PC-3 (cell line): ENCODE measurements around the gene TMEM200C. TPM values are rescaled to one million over a fixed set of nuclear protein-coding genes. Genes with fewer than 3 reads are reported as not detected.

Source experiments
- ATAC-seq: fragments of 200-7000 bp; cut with Tn5 transposase; 2 replicates; pipeline ENCODE4 v1.9.1; 2020; ENCODE audit warnings: mild to moderate bottlenecking, moderate library complexity
- BruUV-seq: library from RNA; stranded (reverse); fragments of 400-500 nt; replicated peaks from 2 replicates; lab custom pipeline; 2021; lab: Mats Ljungman, UMichigan
- CTCF ChIA-PET: fragments of 300-600 bp; sonication (Branson Sonifier 250); formaldehyde crosslinking; loops from one replicate; lab custom pipeline; 2022; ENCODE audit warnings: antibody characterized with exemption; lab: Charles Lee
- POLR2A ChIA-PET: fragments of 300-600 bp; sonication (Branson Sonifier 250); formaldehyde crosslinking; loops from one replicate; lab custom pipeline; 2022; ENCODE audit warnings: antibody characterized with exemption; ENCODE audit not compliant: unreplicated experiment; lab: Charles Lee
- DNase-seq: peaks from one replicate; pipeline ENCODE4 v3.0.0-alpha.2; 2015
- H2AFZ ChIP-seq: fragments of 300-600 bp; sonication (generic); 2 replicates; pipeline ENCODE4 v1.6.0; 2016; ENCODE audit warnings: antibody characterized with exemption, low read length
- H3F3A ChIP-seq: fragments of 300-600 bp; sonication (generic); one replicate; pipeline ENCODE4 v1.6.0; 2017; ENCODE audit warnings: antibody characterized with exemption, low read length, control low read depth, mild to moderate bottlenecking; ENCODE audit not compliant: unreplicated experiment
- H3K27ac ChIP-seq: fragments of 300-600 bp; sonication (generic); 2 replicates; pipeline ENCODE4 v1.5.1; 2016; ENCODE audit warnings: mild to moderate bottlenecking, low read length
- H3K27me3 ChIP-seq: fragments of 300-600 bp; sonication (generic); 2 replicates; pipeline ENCODE4 v1.6.1; 2016; ENCODE audit warnings: low read length, mixed read lengths
- H3K36me3 ChIP-seq: fragments of 300-600 bp; sonication (generic); 2 replicates; pipeline ENCODE4 v1.6.1; 2016; ENCODE audit warnings: low read depth, mixed run types, low read length, mixed read lengths
- H3K4me1 ChIP-seq: fragments of 300-600 bp; sonication (generic); 2 replicates; pipeline ENCODE4 v1.5.1; 2016; ENCODE audit warnings: low read length; ENCODE audit not compliant: insufficient read depth
- H3K4me2 ChIP-seq: fragments of 300-600 bp; sonication (generic); 2 replicates; pipeline ENCODE4 v1.6.0; 2016; ENCODE audit warnings: low read length
- H3K4me3 ChIP-seq: fragments of 300-600 bp; sonication (generic); 2 replicates; pipeline ENCODE4 v1.5.1; 2016; ENCODE audit warnings: mild to moderate bottlenecking, low read length, mixed read lengths
- H3K79me2 ChIP-seq: fragments of 300-600 bp; sonication (generic); 2 replicates; pipeline ENCODE4 v1.6.1; 2017; ENCODE audit warnings: low read length, mixed read lengths
- H3K9ac ChIP-seq: fragments of 300-600 bp; sonication (generic); 2 replicates; pipeline ENCODE4 v1.6.0; 2016; ENCODE audit warnings: mild to moderate bottlenecking, low read length
- H3K9me2 ChIP-seq: fragments of 300-600 bp; sonication (generic); replicated peaks from 2 replicates; pipeline ENCODE4 v1.6.1; 2016; ENCODE audit warnings: mixed run types, low read length, mixed read lengths
- H3K9me3 ChIP-seq: fragments of 300-600 bp; sonication (generic); 2 replicates; pipeline ENCODE4 v1.6.1; 2016; ENCODE audit warnings: low read length, mixed read lengths
- H4K20me1 ChIP-seq: fragments of 300-600 bp; sonication (generic); 2 replicates; pipeline ENCODE4 v1.6.1; 2016; ENCODE audit warnings: low read length, mixed read lengths
- CTCF ChIP-seq: fragments of 300-600 bp; sonication (generic); conservative IDR thresholded peaks from 2 replicates; pipeline ENCODE4 v1.5.1; 2017; ENCODE audit warnings: antibody characterized with exemption, low read depth, mild to moderate bottlenecking, low read length
- EZH2 ChIP-seq: fragments of 300-600 bp; sonication (generic); IDR thresholded peaks from one replicate; pipeline ENCODE4 v1.6.1; 2017; ENCODE audit warnings: antibody characterized with exemption, mild to moderate bottlenecking, low read length; ENCODE audit not compliant: unreplicated experiment
- EZH2phosphoT487 ChIP-seq: fragments of 300-600 bp; sonication (generic); IDR thresholded peaks from 2 replicates; pipeline ENCODE4 v1.6.1; 2018; ENCODE audit warnings: mild to moderate bottlenecking, antibody characterized with exemption, low read length, borderline replicate concordance
- intact Hi-C: fragments of 100-400 bp; cut with micrococcal nuclease; formaldehyde crosslinking; loops from 2 replicates; pipeline ENCODE4 v1.9.0; 2023
- total RNA-seq: library from RNA; depleted of rRNA; stranded (reverse); fragments of >200 nt; gene quantifications from 2 replicates; pipeline ENCODE4 v1.2.3, GENCODE V29; 2014

Gene TMEM200C
- total RNA-seq, 1 experiment from 2014 or later = 6.5 TPM

DNA sequence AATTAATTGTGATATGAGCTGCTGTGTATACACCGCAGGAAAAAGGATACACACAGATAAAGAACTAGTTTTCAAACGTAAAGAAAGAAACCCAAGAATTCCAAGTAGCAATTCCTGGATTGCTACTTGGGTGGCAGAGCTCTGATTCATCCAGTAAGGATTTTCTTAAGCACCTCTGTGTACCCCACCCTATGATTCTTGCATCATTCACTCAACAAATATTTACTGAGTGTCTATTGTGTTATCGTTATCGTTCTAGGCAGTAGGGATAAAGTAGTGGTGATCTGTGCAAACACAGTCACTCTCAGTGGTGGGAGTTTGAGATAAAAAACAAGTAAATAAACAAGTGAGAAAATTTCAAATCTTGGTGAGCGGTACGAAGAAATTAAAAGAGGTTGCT lies 4.9 kb upstream of the TMEM200C start:
- Histone ChIP-seq H3K36me3 (no peaks in the 10 kb centered on the region), H3K27ac (peak overlapping the region; percentile 65), H3K9ac (no peak overlapping the region), H3K9me3 (no peaks in the 10 kb centered on the region), H2AFZ (no peak overlapping the region), H3K9me2 (no peaks in the 10 kb centered on the region), H3K4me2 (peak overlapping the region; percentile 70), H3K79me2 (no peaks in the 10 kb centered on the region), H3K27me3 (peaks cover 18% of the 10 kb centered on the region), H3K4me1 (peaks cover 19% of the 10 kb centered on the region), H3F3A (no peaks in the 10 kb centered on the region), H4K20me1 (no peaks in the 10 kb centered on the region), H3K4me3 (peak overlapping the region; percentile 33; the same call in 1 of the 2 replicates)
- BruUV-seq = no TSS peak
- intact Hi-C loops = loop anchor here (2.0 to 5.0 kb wide), 2 partner anchors 75 to 157 kb away; no protein-coding TSS in a partner anchor
- DNase-seq (peak; percentile 94), ATAC-seq (peak; percentile 82)
- TF ChIP-seq CTCF (no peak), EZH2phosphoT487 (no peak), EZH2 (no peak)
- POLR2A ChIA-PET = no interaction called here
- CTCF ChIA-PET = interaction anchor here (0.8 kb wide), 1 partner anchor 10 kb away, joined by 3 read pairs; no protein-coding TSS in a partner anchor

DNA sequence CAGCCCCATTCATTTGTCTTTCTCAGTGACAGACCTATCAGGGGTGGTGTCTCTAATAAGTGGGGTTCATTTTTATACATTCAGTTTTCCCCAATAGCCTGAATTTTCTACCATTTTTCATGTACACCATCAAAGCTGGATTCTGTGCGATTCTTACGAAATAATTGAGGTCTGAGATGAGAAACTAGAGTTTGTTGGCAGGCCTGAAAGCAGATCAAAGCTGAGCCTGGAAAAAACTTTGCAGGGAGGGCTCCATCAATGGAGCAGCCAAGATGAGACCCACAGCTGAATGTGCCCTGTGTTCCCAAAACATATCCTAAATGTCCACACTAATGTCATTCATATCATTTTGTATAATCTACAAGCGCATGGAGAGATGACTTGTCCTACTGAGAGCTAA lies 4.5 kb upstream of the TMEM200C start:
- H3K79me2 ChIP-seq = no peaks in the 10 kb centered on the region
- H2AFZ ChIP-seq = no peak overlapping the region
- ChIA-PET POLR2A (interaction anchor here (0.6 kb wide), 1 partner anchor 429 kb away, joined by 4 read pairs; no protein-coding TSS in a partner anchor), CTCF (interaction anchor here (0.7 to 0.8 kb wide), 3 partner anchors 10 to 848 kb away, joined by 3 to 6 read pairs (median 4); no protein-coding TSS in a partner anchor)
- TSS peak; percentile 43 for BruUV-seq
- no peaks in the 10 kb centered on the region for H3K9me2 ChIP-seq
- intact Hi-C loops = loop anchor here (2.0 to 10.0 kb wide), 4 partner anchors 75 to 835 kb away; no protein-coding TSS in a partner anchor
- H3K9me3 ChIP-seq = no peaks in the 10 kb centered on the region
- H3K4me3 ChIP-seq = 0 out of 2 replicates have a peak overlapping the region, but pooled peaks have one; percentile 10
- TF ChIP-seq EZH2 (no peak), EZH2phosphoT487 (no peak), CTCF (no peak)
- no peak overlapping the region for H3K9ac ChIP-seq
- ATAC-seq = no peak; the same call in 1 of the 2 replicates
- H3K36me3 ChIP-seq = no peaks in the 10 kb centered on the region
- H3K27me3 ChIP-seq = peaks cover 19% of the 10 kb centered on the region
- H3K27ac ChIP-seq = peak overlapping the region; percentile 65
- H4K20me1 ChIP-seq = no peaks in the 10 kb centered on the region
- no peaks in the 10 kb centered on the region for H3F3A ChIP-seq
- H3K4me2 ChIP-seq = peak overlapping the region; percentile 70
- peaks cover 19% of the 10 kb centered on the region for H3K4me1 ChIP-seq
- DNase-seq = no peak
